Endothelial cell of umbilical vein (primary cell): ENCODE data around the gene ZNF792. TPM values are rescaled to one million over a fixed set of nuclear protein-coding genes. Genes with fewer than 3 reads are reported as not detected.

ENCODE experiments used
- BruUV-seq: library from RNA; stranded (reverse); fragments of 400-500 nt; replicated peaks from 2 replicates; lab custom pipeline; 2021; lab: Mats Ljungman, UMichigan
- CTCF ChIA-PET: fragments of 300-600, 350-600 bp; sonication (Branson Sonifier 250); formaldehyde crosslinking; loops from one replicate; lab custom pipeline; 2021; ENCODE audit warnings: antibody characterized with exemption, inconsistent platforms; lab: Charles Lee
- POLR2A ChIA-PET: fragments of 300-600, 350-600 bp; sonication (Branson Sonifier 250); formaldehyde crosslinking; loops from one replicate; lab custom pipeline; 2021; ENCODE audit warnings: antibody characterized with exemption, inconsistent platforms; lab: Charles Lee
- DNase-seq: peaks from one replicate; pipeline ENCODE4 v3.0.0-alpha.2; 2011; ENCODE audit warnings: low read depth, low spot score
- FAIRE-seq: peaks from 2 replicates; lab custom pipeline; 2011; peaks lifted over from hg19 to GRCh38; lab: Jason Lieb, UNC
- H2AFZ ChIP-seq: 2 replicates; pipeline ENCODE4 v1.6.0; 2012; ENCODE audit warnings: low read depth, low read length, control low read depth, inconsistent platforms
- H3K27ac ChIP-seq: 2 replicates; pipeline ENCODE4 v1.5.1; 2011; ENCODE audit warnings: low read depth, mild to moderate bottlenecking, control low read depth, low read length, moderate library complexity; ENCODE audit not compliant: insufficient read depth
- H3K27me3 ChIP-seq, 2 experiments: 2 replicates each; pipeline versions ENCODE4 v1.6.0 to v1.6.1; 2011; ENCODE audit warnings: low read length in 2 of 2, mixed read lengths in 1 of 2; ENCODE audit not compliant: control insufficient read depth in 2 of 2, insufficient read depth in 2 of 2
- H3K36me3 ChIP-seq, 2 experiments: 2 replicates in 1 of 2; 3 replicates in 1 of 2; pipeline ENCODE4 v1.5.1; 2011; ENCODE audit warnings: low read length in 2 of 2, mild to moderate bottlenecking in 1 of 2, moderate library complexity in 1 of 2; ENCODE audit not compliant: control insufficient read depth in 2 of 2, insufficient read depth in 2 of 2; ENCODE audit errors: extremely low read depth in 1 of 2
- H3K4me1 ChIP-seq: 3 replicates; pipeline ENCODE4 v1.5.1; 2011; ENCODE audit warnings: mild to moderate bottlenecking, low read length; ENCODE audit not compliant: control insufficient read depth, insufficient read depth; ENCODE audit errors: extremely low read depth
- H3K4me2 ChIP-seq: 2 replicates; pipeline ENCODE4 v1.6.1; 2011; ENCODE audit warnings: low read length, control low read depth, mixed read lengths; ENCODE audit not compliant: insufficient read depth
- H3K4me3 ChIP-seq, 3 experiments: fragments of 200-600 bp in 1 of 3; sonication (generic), shearing (Covaris generic) in 1 of 3; replicated peaks in 1 of 3; 2 replicates each; pipeline ENCODE4 v1.5.1; 2011 to 2016; ENCODE audit warnings: control low read depth in 3 of 3, low read length in 3 of 3, mild to moderate bottlenecking in 2 of 3, inconsistent platforms in 1 of 3, low read depth in 1 of 3, moderate library complexity in 1 of 3; ENCODE audit not compliant: insufficient read depth in 1 of 3
- H3K79me2 ChIP-seq: 2 replicates; pipeline ENCODE4 v1.6.0; 2012; ENCODE audit warnings: low read length, inconsistent platforms; ENCODE audit not compliant: control insufficient read depth, insufficient read depth
- H3K9ac ChIP-seq: replicated peaks from 2 replicates; pipeline ENCODE3; 2011; ENCODE audit warnings: low read length, control low read depth; ENCODE audit not compliant: insufficient read depth; ENCODE audit errors: extremely low read depth
- H3K9me1 ChIP-seq: replicated peaks from 3 replicates; pipeline ENCODE4 v1.6.0; 2011; ENCODE audit warnings: mild to moderate bottlenecking, low read length; ENCODE audit not compliant: control insufficient read depth, insufficient read depth; ENCODE audit errors: extremely low read depth
- H3K9me3 ChIP-seq: replicated peaks from 2 replicates; pipeline ENCODE4 v1.5.1; 2012; ENCODE audit warnings: low read length, inconsistent platforms; ENCODE audit not compliant: control insufficient read depth, insufficient read depth
- H4K20me1 ChIP-seq: replicated peaks from 2 replicates; pipeline ENCODE3; 2011; ENCODE audit warnings: mild to moderate bottlenecking, low read length; ENCODE audit not compliant: control insufficient read depth, insufficient read depth; ENCODE audit errors: extremely low read depth
- CTCF ChIP-seq, 2 donors: IDR thresholded peaks; 1 replicate in 1 of 2; 2 replicates in 1 of 2; pipeline ENCODE4 v1.5.1; 2011; ENCODE audit warnings: low read length in 2 of 2, mild to moderate bottlenecking in 2 of 2, moderate library complexity in 2 of 2, control low read depth in 1 of 2, inconsistent platforms in 1 of 2, low read depth in 1 of 2; ENCODE audit not compliant: insufficient read depth in 1 of 2; ENCODE audit errors: extremely low read depth in 1 of 2
- EZH2 ChIP-seq: IDR thresholded peaks from 2 replicates; pipeline ENCODE4 v1.6.1; 2012; ENCODE audit warnings: borderline replicate concordance, low read depth, mild to moderate bottlenecking, moderate library complexity, low read length, inconsistent platforms; ENCODE audit not compliant: severe bottlenecking
- FOS ChIP-seq: IDR thresholded peaks from 2 replicates; pipeline ENCODE4 v1.6.1; 2011; ENCODE audit warnings: mild to moderate bottlenecking, low read length, moderate library complexity, borderline replicate concordance; ENCODE audit not compliant: insufficient read depth
- GATA2 ChIP-seq: IDR thresholded peaks from 2 replicates; pipeline ENCODE4 v1.7.0; 2011; ENCODE audit warnings: low read depth, mild to moderate bottlenecking, moderate library complexity, mixed read lengths, low read length; ENCODE audit not compliant: insufficient read length, insufficient read depth
- JUN ChIP-seq: IDR thresholded peaks from 2 replicates; pipeline ENCODE4 v1.6.1; 2011; ENCODE audit warnings: borderline replicate concordance, low read depth; ENCODE audit not compliant: insufficient read length, insufficient read depth
- MAX ChIP-seq: IDR thresholded peaks from 2 replicates; pipeline ENCODE4 v1.6.1; 2011; ENCODE audit not compliant: insufficient read depth, insufficient read length
- POLR2A ChIP-seq: IDR thresholded peaks from 2 replicates; pipeline ENCODE4 v1.6.1; 2012; ENCODE audit warnings: low read depth, mild to moderate bottlenecking, control low read depth, low read length
- POLR2AphosphoS5 ChIP-seq: IDR thresholded peaks from 2 replicates; pipeline ENCODE4 v1.6.1; 2012; ENCODE audit warnings: low read depth, mild to moderate bottlenecking, control low read depth, low read length, moderate library complexity; ENCODE audit not compliant: insufficient read depth
- dilution Hi-C: fragments of 300-500 bp; cut with MboI; formaldehyde crosslinking; loops from one replicate; pipeline ENCODE4 v1.15.0; 2019; ENCODE audit warnings: low sequenced_read_pairs; ENCODE audit not compliant: extremely low pct_ligation_motif_present
- intact Hi-C: fragments of 100-400 bp; cut with micrococcal nuclease; formaldehyde crosslinking; loops from one replicate; pipeline ENCODE4 v1.10.0; 2022
- polyA plus RNA-seq, 4 experiments: library from polyadenylated mRNA; depleted of rRNA in 3 of 4; stranded (reverse) in 3 of 4; unstranded in 1 of 4; fragments of >200 nt; gene quantifications; 2 replicates each; pipeline versions ENCODE4 v1.2.1 to v1.2.3, GENCODE V29; 2011 to 2012; ENCODE audit warnings: missing spikeins in 1 of 4
- total RNA-seq: library from RNA; stranded (reverse); gene quantifications from 2 replicates; pipeline ENCODE4 v1.2.3, GENCODE V29; 2021

ZNF792 gene
- total and polyA plus RNA-seq, 2 donors (not counting 3 experiments of a cell fraction or from before 2014, with no cell fraction given): 11.3 to 19.8 TPM

DNA sequence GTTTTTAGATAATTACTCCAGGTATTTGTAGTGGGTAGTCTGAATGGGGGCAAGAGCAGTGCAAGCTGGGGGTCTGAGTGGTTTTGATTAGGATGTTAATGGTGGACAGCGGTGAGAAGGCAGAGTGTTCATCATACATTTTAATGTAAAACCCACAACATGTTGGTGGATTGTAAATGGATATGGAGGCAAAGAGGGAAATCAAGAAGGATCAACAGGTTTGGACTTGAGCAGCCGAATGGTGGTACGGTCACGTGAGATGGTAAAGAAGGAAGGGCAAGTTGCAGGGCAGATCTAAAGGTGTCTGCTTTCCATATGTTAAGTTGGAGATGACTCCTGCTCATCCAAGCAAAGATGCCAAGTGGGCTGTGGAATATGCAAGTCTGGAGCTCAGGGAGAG, 27.8 kb downstream of the ZNF792 start:
- ChIA-PET CTCF (interaction anchor here (1.1 kb wide), 1 partner anchor 9 kb away, joined by 4 read pairs; the partner anchor contains the start of gene ZNF30), POLR2A (no interaction called here)
- Histone ChIP-seq H3K79me2 (no peaks in the 10 kb centered on the region), H3K27ac (no peak overlapping the region), H3K36me3 (peaks cover 0 to 2% of the 10 kb centered on the region in 2 experiments), H3K9me1 (no peaks in the 10 kb centered on the region), H3K9ac (no peak overlapping the region), H3K4me1 (no peaks in the 10 kb centered on the region), H2AFZ (no peak overlapping the region), H3K9me3 (no peaks in the 10 kb centered on the region), H3K4me3 (no peak overlapping the region), H3K4me2 (no peak overlapping the region), H4K20me1 (no peaks in the 10 kb centered on the region), H3K27me3 (no peaks in the 10 kb centered on the region)
- no TSS peak for BruUV-seq
- dilution Hi-C loops: no loop called here
- FAIRE-seq (no peak), DNase-seq (no peak)
- intact Hi-C loops: no loop called here
- TF ChIP-seq POLR2AphosphoS5 (no peak), MAX (no peak), EZH2 (no peak), JUN (no peak), FOS (no peak)

DNA sequence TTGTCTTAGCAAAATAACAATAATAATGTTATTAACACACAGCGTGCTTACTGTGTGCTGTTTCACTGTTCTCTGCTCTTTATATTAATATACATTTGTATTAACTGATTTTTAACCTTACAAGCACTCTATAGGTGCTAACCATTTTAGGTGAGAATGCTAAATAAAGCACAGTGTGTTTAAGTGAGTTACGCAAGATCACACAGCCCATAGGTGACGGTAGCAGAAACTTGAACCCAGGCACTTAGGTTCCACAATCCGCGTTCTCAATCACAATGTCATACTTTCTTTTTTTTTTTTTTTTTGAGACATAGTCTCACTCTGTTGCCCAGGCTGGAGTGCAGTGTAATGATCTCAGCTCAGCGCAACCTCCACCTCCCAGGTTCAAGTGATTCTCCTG, 31.5 kb downstream of the ZNF792 start:
- dilution Hi-C loops (no loop called here), intact Hi-C loops (no loop called here)
- Histone ChIP-seq H2AFZ (no peak overlapping the region), H3K9ac (no peak overlapping the region), H3K9me3 (no peaks in the 10 kb centered on the region), H3K9me1 (no peaks in the 10 kb centered on the region), H3K79me2 (no peaks in the 10 kb centered on the region), H3K4me1 (peaks cover 4% of the 10 kb centered on the region), H3K4me3 (no peak overlapping the region), H3K4me2 (no peak overlapping the region), H4K20me1 (no peaks in the 10 kb centered on the region), H3K36me3 (peaks cover 0 to 2% of the 10 kb centered on the region in 2 experiments), H3K27me3 (no peaks in the 10 kb centered on the region), H3K27ac (no peak overlapping the region)
- no TSS peak for BruUV-seq
- ChIA-PET CTCF (no interaction called here), POLR2A (no interaction called here)
- no peak for TF ChIP-seq CTCF (IDR thresholded peaks at IDR 0.05; ENCODE audit: extremely low read depth in 1 of 2, insufficient read depth in 1 of 2, low read depth in 1 of 2, low read length in 2 of 2)
- no peak for TF ChIP-seq POLR2AphosphoS5
- TF ChIP-seq EZH2: no peak
- TF ChIP-seq FOS: no peak
- no peak for TF ChIP-seq MAX
- TF ChIP-seq GATA2: no peak
- no peak for TF ChIP-seq POLR2A
- DNase-seq: no peak
- FAIRE-seq: no peak
